GM23248 (cell line): Measurements from ENCODE around the gene ZC3H12D.

ENCODE experiments used
- EZH2 ChIP-seq: fragments of 200-600 bp; sonication (generic); IDR thresholded peaks from 2 replicates; pipeline ENCODE4 v1.6.1; 2018; ENCODE audit warnings: antibody characterized with exemption, mild to moderate bottlenecking; ENCODE audit not compliant: insufficient read depth, poor library complexity, severe bottlenecking
- EZH2phosphoT487 ChIP-seq: fragments of 200-600 bp; sonication (generic); IDR thresholded peaks from 2 replicates; pipeline ENCODE4 v1.6.1; 2018; ENCODE audit warnings: antibody characterized with exemption, moderate library complexity, mild to moderate bottlenecking, low read depth; ENCODE audit not compliant: insufficient read depth

- no peak for TF ChIP-seq EZH2
- TF ChIP-seq EZH2phosphoT487, result no peak
Observed at GRCh38 chr6:149468179-149468578, 16.6 kb downstream of the ZC3H12D start.
